HepG2 (cell line): ENCODE results near the gene ZIK1. TPM values are rescaled to one million over a fixed set of nuclear protein-coding genes. Genes with fewer than 3 reads are reported as not detected.

Experiments
- ATAC-seq: fragments of 200-7000 bp; cut with Tn5 transposase; 3 replicates; pipeline ENCODE4 v1.9.1; 2020; ENCODE audit warnings: mild to moderate bottlenecking, moderate library complexity
- BruUV-seq: library from RNA; stranded (reverse); fragments of 400-500 nt; replicated peaks from 2 replicates; lab custom pipeline; 2021; lab: Mats Ljungman, UMichigan
- CTCF ChIA-PET: fragments of 300-600 bp; formaldehyde crosslinking; extraction: SDS; loops from one replicate; lab custom pipeline; 2021; ENCODE audit warnings: low total read pairs, inconsistent platforms, low intra/inter-chr PET ratio; lab: Yijun Ruan, JAX
- POLR2A ChIA-PET: fragments of 350-600 bp; sonication (Branson Sonifier 250); formaldehyde crosslinking; loops from one replicate; lab custom pipeline; 2020; ENCODE audit warnings: antibody characterized with exemption, inconsistent platforms; lab: Yijun Ruan, JAX
- DNase-seq: peaks from one replicate; pipeline ENCODE4 v3.0.0-alpha.2; 2015; ENCODE audit warnings: low spot score
- FAIRE-seq: peaks from 3 replicates; lab custom pipeline; 2011; peaks lifted over from hg19 to GRCh38; lab: Jason Lieb, UNC
- H2AFZ ChIP-seq: one replicate; pipeline ENCODE4 v1.6.1; 2011; ENCODE audit warnings: low read length, inconsistent platforms
- H3K27ac ChIP-seq: fragments of 300-600 bp; 3 replicates; pipeline ENCODE4 v1.8.0; 2011; ENCODE audit warnings: mixed run types, mild to moderate bottlenecking, mixed read lengths, low read length, inconsistent platforms; ENCODE audit not compliant: insufficient read depth; ENCODE audit errors: extremely low read length
- H3K27me3 ChIP-seq, 2 experiments: fragments of 200-600 bp in 1 of 2; 2 replicates in 1 of 2; 3 replicates in 1 of 2; pipeline versions ENCODE4 v1.6.0 to v1.8.0; 2011; ENCODE audit warnings: low read length in 2 of 2, mild to moderate bottlenecking in 2 of 2, moderate library complexity in 2 of 2, inconsistent platforms in 1 of 2; ENCODE audit not compliant: insufficient read depth in 2 of 2, control insufficient read depth in 1 of 2
- H3K36me3 ChIP-seq, 2 experiments: fragments of 200-600 bp in 1 of 2; replicated peaks in 1 of 2; 2 replicates in 1 of 2; 3 replicates in 1 of 2; pipeline versions ENCODE4 v1.5.1 to v1.8.0; 2011; ENCODE audit warnings: low read length in 2 of 2, inconsistent platforms in 1 of 2; ENCODE audit not compliant: insufficient read depth in 2 of 2, control insufficient read depth in 1 of 2
- H3K4me1 ChIP-seq: 2 replicates; pipeline ENCODE4 v1.5.1; 2012; ENCODE audit warnings: low read length, inconsistent platforms; ENCODE audit not compliant: insufficient read depth
- H3K4me2 ChIP-seq: 2 replicates; pipeline ENCODE4 v1.6.0; 2011; ENCODE audit warnings: low read depth, low read length, inconsistent platforms
- H3K4me3 ChIP-seq, 3 experiments: fragments of 200-600 bp in 1 of 3; sonication (generic), shearing (Covaris generic) in 1 of 3; replicated peaks in 1 of 3; 2 replicates each; pipeline ENCODE4 v1.5.1; 2011 to 2016; ENCODE audit warnings: low read length in 3 of 3, inconsistent platforms in 2 of 3, low read depth in 2 of 3, mild to moderate bottlenecking in 2 of 3, control low read depth in 1 of 3, mixed read lengths in 1 of 3; ENCODE audit not compliant: insufficient read depth in 1 of 3
- H3K79me2 ChIP-seq: one replicate; pipeline ENCODE4 v1.6.1; 2011; ENCODE audit warnings: low read length, inconsistent platforms; ENCODE audit not compliant: insufficient read depth
- H3K9ac ChIP-seq: 2 replicates; pipeline ENCODE4 v1.6.0; 2011; ENCODE audit warnings: mild to moderate bottlenecking, low read depth, low read length, inconsistent platforms; ENCODE audit not compliant: insufficient read depth
- H3K9me3 ChIP-seq: 2 replicates; pipeline ENCODE4 v1.5.1; 2012; ENCODE audit warnings: mild to moderate bottlenecking, low read length
- H4K20me1 ChIP-seq: 2 replicates; pipeline ENCODE4 v1.6.0; 2011; ENCODE audit warnings: inconsistent platforms, mild to moderate bottlenecking, low read length, moderate library complexity; ENCODE audit not compliant: insufficient read depth
- ELK4 ChIP-seq: sonication (generic); formaldehyde crosslinking; IDR thresholded peaks from 2 replicates; pipeline ENCODE4 v1.9.0; 2021; ENCODE audit warnings: missing genetic modification reagents, borderline replicate concordance
- RFXAP ChIP-seq: sonication (generic); formaldehyde crosslinking; IDR thresholded peaks from 2 replicates; pipeline ENCODE4 v1.4.0; 2020; ENCODE audit warnings: missing genetic modification reagents, borderline replicate concordance
- ZFP36 ChIP-seq: fragments of 150-350 bp; IDR thresholded peaks from 2 replicates; pipeline ENCODE4 v1.6.1; 2018; ENCODE audit warnings: borderline replicate concordance, low read length, low read depth; ENCODE audit not compliant: partially characterized antibody
- ZNF317 ChIP-seq: sonication (generic); formaldehyde crosslinking; IDR thresholded peaks from 2 replicates; pipeline ENCODE4 v1.5.0; 2020; ENCODE audit warnings: mild to moderate bottlenecking, missing genetic modification reagents
- ZNF383 ChIP-seq: sonication (generic); formaldehyde crosslinking; IDR thresholded peaks from 2 replicates; pipeline ENCODE4 v1.4.0; 2020; ENCODE audit warnings: missing genetic modification reagents, mild to moderate bottlenecking, borderline replicate concordance
- WGBS: methylation state at CpG from one replicate; pipeline ENCODE4 v1.1.6; 2017; ENCODE audit warnings: low lambda C conversion rate; 5-methylcytosine and 5-hydroxymethylcytosine counted together
- in situ Hi-C: cut with HindIII; loops from 2 replicates; pipeline ENCODE4 v1.10.0; 2017; ENCODE audit warnings: low pct_unique_long_range_greater_than_20kb; ENCODE audit not compliant: extremely low pct_ligation_motif_present
- intact Hi-C: fragments of 100-400 bp; cut with micrococcal nuclease; formaldehyde crosslinking; loops from one replicate; pipeline ENCODE4 v1.10.0; 2022; ENCODE audit not compliant: unreplicated experiment
- polyA plus RNA-seq, 8 experiments: library from polyadenylated mRNA; depleted of rRNA in 3 of 8; stranded (reverse) in 7 of 8; unstranded in 1 of 8; fragments of >200 nt; fragmentation: Illumina TruSeq in 4 of 8; extraction: Trizol in 4 of 8; gene quantifications; 2 replicates each; pipeline versions ENCODE4 v1.2.1 to v1.2.3, GENCODE V29; 2011 to 2016; ENCODE audit warnings: low read depth in 4 of 8, missing spikeins in 1 of 8, mixed read lengths in 1 of 8; ENCODE audit not compliant: insufficient read depth in 1 of 8
- total RNA-seq, 5 experiments: library from RNA; depleted of rRNA; stranded (reverse); fragments of >200 nt; fragmentation: Illumina TruSeq; extraction: Trizol; gene quantifications; 2 replicates each; pipeline ENCODE4 v1.2.3, GENCODE V29; 2016; ENCODE audit warnings: low read depth in 1 of 5

ZIK1 gene
- total and polyA plus RNA-seq, 2 of the 13 experiments (the other 11 are each of a cell fraction or from before 2014, with no cell fraction given) = 2.1 to 7.2 TPM

- TF ChIP-seq ZNF317 (CRISPR knock-in tag) (no peak), ZNF383 (CRISPR knock-in tag) (no peak), RFXAP (CRISPR knock-in tag) (0 out of 2 replicates have a peak, but pooled peaks have one; percentile 24)
These were observed 23.9 kb upstream of the ZIK1 start (continued) for GRCh38 chr19:57560049-57560491.

- BruUV-seq = no TSS peak
- FAIRE-seq (no peak), ATAC-seq (no peak), DNase-seq (no peak)
- WGBS = 0% methylated on average over 1 of the region's 1 CpG
- ChIA-PET POLR2A (no interaction called here), CTCF (no interaction called here)
- intact Hi-C loops (no loop called here), in situ Hi-C loops (no loop called here)
- Histone ChIP-seq H3K27me3 (no peaks in the 10 kb centered on the region; a peak in 1 of 5 replicates), H2AFZ (no peak overlapping the region), H3K4me3 (no peak overlapping the region), H3K79me2 (peaks cover 6% of the 10 kb centered on the region), H3K9ac (no peak overlapping the region), H3K36me3 (no peaks in the 10 kb centered on the region), H3K9me3 (peaks cover 82% of the 10 kb centered on the region), H3K27ac (no peak overlapping the region), H3K4me2 (no peak overlapping the region), H3K4me1 (peaks cover 3% of the 10 kb centered on the region), H4K20me1 (no peaks in the 10 kb centered on the region)
- TF ChIP-seq ZFP36 (peak; percentile 25), ELK4 (CRISPR knock-in tag) (no peak)
These were observed 20.4 kb upstream of the ZIK1 start for GRCh38 chr19:57563547-57563946.
